GM21390 (cell line): ENCODE results near the gene CPSF4.

Source experiments
- ATAC-seq: cut with Tn5 transposase; IDR thresholded peaks from one replicate; pipeline ENCODE4 v1.9.1; 2021; ENCODE audit not compliant: unreplicated experiment

The CPSF4 gene

GRCh38 chr7:99446096-99446495 is 7.4 kb downstream of the CPSF4 start:
- no peak for ATAC-seq

DNA sequence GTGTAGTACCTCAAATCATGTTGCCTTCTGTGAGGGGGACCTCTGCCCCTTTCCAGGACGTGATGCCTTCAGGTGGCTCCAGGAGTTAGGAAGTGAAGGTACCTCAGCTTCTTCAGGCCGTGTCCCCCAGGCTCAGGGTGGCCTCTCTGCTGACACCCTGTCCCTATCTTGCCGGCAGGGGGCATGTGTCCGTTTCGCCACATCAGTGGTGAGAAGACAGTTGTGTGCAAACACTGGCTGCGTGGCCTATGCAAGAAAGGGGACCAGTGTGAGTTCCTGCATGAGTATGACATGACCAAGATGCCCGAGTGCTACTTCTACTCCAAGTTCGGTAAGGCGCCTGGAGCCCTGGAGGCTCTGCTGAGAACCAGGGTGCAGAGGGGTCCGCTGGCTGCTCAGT is 9.2 kb downstream of the CPSF4 start:
- no peak for ATAC-seq

DNA sequence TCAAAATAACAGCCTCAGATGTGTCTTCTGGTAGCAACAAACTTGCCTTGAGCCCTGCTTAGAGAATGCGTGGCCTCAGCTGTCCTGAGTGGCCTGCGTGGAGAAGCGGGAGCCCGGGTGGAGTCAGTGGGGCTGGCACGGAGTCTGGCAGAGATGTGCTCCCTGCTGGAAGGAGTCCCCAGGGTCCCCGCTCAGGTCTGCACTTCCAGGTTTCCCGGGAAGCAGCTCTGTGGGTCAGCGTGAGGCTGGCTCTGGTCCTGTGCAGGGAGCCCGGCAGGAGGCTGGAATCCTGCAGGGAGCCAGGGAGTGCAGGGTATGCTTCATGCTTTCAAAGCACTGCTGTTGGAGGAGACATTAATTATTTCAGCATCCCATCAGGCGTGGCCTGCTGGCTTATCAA is 10.1 kb downstream of the CPSF4 start:
- ATAC-seq = no peak

GRCh38 chr7:99449326-99449725 is 10.6 kb downstream of the CPSF4 start:
- no peak for ATAC-seq

DNA sequence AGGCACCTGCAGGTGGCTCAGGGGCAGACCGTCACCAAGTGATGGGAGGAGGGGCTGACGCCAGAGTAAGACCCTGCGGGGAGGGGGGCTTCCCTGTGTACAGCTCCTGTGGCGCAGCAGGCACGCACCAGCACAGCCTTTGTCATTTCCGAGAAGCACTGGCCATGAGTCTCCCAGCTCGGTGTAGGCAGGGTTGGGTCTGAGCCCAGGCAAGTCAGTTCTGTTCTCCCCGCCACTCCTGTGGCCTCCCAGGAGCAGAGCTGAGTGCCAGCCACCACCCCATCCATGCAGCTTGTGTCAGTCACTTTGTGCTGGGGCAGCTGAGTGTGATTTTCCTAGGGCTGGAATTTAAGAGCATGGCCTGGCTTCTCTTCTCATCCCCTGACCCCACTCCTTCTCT is 13.2 kb downstream of the CPSF4 start:
- no peak for ATAC-seq

- no peak for ATAC-seq
Observed at GRCh38 chr7:99452541-99452940, 13.8 kb downstream of the CPSF4 start.

GRCh38 chr7:99453105-99453504 is 14.4 kb downstream of the CPSF4 start:
- no peak for ATAC-seq

DNA sequence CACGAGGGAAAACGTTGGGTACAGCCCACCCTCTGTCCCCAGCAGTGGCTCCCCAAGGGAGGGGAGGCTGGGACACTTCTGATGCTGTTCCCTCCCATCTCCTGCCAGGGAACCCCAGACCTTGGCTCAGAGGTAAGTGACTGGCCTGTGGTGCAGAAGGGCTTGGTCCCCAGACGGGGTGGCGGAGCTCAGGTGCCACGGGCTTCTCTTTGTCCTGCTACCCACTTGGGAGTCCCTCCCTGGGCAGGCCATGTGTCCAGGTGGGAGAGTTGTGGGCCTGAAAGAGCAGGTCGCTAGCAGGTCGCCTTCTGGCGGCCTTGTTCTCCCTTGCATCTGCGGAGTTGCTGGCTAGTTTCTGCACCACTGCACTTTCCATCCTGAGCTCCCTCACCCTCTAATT is 17.1 kb downstream of the CPSF4 start:
- ATAC-seq = no peak

- ATAC-seq = no peak
Observed at GRCh38 chr7:99456288-99456687, 17.5 kb downstream of the CPSF4 start.

- ATAC-seq = no peak
Observed at GRCh38 chr7:99457050-99457649, 18.4 kb downstream of the CPSF4 start.

GRCh38 chr7:99457650-99458493 is 19.1 kb downstream of the CPSF4 start:
- ATAC-seq = no peak

DNA sequence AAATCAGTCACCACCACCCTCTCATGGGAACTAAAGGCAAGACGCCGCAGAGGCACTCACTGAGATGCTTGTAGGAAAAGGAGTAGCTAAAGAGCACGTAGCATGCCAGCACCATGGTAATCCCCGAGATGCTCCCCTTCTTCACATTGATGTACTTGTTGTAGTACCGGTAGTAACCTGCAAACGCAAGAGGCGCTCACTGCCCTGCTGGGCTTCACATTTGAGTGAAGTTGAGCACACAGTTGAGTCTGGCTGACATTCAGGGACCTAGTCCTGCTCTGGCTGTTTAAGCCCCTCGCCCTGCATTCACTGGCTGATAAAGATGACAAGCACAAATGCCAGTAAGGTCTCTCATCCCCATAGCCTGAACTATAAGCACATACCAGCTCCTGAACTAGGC is 20.3 kb downstream of the CPSF4 start:
- no peak for ATAC-seq

- ATAC-seq = no peak
Observed at GRCh38 chr7:99460651-99461050, 21.9 kb downstream of the CPSF4 start.

DNA sequence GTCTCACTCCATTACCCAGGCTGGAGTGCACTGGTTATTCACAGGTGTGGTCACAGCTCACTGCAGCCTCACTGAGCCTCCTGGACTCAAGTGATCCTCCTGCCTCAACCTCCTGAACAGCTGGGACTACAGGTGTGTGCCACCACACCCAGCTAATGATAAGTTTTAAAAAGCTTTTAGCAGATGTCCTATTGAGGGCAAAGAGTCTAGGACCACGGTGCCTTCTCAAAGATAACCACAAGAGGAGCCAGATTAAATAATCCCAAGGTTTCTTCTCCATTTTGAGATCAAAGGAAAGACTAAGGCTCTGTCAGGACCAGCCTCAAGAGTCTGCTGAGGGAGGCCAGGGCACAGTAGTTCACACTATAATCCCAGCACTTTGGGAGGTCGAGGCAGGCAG is 22.5 kb downstream of the CPSF4 start:
- ATAC-seq = no peak

DNA sequence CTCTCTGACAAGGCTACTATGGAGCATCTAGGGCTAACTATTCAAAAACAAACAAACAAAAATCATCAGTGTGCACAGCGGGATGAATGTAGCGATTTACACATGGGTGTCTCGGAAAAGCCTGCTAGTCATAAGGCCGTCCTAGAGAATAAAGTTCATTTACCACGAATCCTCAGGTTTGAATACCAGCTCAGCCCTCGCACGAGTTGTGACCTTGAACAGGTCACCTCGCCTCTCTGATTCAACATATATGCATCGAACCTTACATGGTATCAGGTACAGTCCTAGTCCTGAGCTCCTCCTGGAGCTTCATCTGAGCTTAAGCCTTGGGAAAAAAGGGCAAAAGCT is 26.7 kb downstream of the CPSF4 start:
- ATAC-seq = no peak

DNA sequence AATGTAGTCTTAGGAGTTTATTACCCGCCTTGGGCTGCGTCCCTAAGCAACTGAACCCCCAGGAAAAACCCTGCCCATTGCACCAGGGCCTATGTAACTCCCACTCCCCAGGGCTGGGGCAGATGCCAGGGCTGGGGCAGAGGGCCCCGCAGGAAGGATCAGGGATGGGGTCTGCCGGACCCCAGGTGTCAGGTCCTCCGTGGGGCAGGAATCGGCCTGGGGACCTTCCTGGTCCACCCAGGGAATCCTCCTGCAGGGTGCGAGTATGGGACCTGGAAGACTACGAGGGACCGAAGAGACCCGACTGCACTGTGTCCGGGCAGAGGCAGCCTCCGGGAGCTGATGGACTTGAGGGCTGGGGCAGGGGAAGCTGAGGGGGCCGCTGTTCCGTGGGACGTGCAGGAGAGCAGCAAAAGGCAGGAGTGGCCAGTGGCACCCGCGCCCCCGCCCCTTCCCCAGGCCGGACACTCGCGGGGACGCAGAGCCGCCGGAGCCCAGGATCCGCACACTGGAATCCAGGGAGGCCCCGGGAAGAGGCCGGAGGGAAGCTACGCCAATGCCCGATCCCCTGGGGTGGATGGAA is 29.7 kb downstream of the CPSF4 start:
- no peak for ATAC-seq

- no peak for ATAC-seq
Observed at GRCh38 chr7:99469381-99470065, 30.8 kb downstream of the CPSF4 start.

DNA sequence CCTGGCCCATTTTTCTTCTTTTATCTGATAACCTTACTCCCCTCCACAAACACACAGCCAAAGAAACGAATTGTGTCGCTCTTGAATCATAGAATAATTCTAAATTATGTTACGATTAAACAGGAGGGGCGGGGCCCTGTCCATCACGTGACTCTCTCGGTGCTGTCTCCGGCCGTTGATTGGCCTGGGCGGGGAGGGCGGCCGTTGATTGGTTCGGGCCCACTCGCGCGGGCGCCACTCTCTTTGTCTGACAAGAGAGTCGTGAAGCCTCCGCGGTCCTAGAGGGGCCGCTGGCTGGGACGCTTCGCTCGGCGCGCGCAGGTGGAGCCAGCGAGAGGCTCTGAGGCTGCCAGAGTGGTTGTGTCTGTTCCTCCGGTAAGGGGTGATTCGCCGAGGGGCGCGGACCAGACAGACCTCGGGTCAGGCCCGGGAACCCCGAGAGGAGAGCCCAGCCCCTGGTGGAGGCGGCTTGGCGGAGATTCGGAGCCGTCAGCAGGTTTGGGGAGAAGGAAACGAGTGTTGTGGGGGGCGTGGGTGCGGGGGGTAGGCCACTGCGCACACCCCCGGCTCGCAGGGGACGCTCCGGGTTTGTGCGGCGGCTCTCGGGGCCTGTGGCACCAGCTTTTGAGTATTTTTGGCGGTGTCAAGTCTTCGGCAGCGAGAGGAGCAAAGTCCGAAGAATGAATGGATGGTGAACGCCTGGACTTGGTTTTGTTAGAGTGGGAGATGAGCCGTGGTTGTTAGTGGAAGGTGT is 34.0 kb downstream of the CPSF4 start, which contains the start of gene ZNF789:
Gene ZNF789 (plus strand): TSS at position 330 of the 754 bp plus-strand sequence. CDS start 3,567 bp downstream, outside the sequence.
- peak; percentile 95 for ATAC-seq

DNA sequence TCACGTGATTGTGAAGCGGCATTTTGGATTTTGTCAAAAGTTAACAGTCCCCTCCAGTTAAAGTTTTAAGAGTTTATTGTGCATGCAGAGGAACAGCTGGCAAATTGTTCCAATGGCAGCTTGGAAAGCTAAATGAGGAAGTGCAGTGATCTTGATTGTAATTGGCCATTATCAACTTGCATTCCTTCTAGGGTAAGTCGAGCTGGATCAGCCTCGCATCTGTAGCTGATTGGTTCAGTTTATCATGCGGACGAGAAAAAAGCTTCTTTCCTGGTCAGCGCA is 34.5 kb downstream of the CPSF4 start:
- ATAC-seq = no peak

DNA sequence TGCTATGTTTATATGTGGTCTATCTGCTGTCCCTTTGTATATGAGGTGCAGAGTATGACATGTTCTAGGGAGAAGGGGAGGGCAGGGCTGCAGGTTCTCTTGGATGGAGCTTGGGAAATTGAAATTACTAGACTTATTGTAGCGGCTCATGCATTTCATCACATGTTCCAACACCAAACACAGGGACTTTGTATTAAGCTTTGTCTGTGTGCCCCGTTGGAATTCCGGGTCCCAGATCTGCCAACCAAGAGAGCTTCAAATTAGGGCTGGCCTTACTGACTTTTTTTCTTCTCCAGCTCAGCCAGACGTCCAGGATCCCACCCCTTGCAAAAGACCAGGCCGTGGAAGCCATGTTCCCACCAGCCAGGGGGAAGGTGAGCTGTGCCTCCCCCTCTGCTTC is 37.4 kb downstream of the CPSF4 start:
- no peak for ATAC-seq
